H1 (cell line): Measurements from ENCODE around the gene CAVIN4.

Source experiments
- BACH1 ChIP-seq: IDR thresholded peaks from 2 replicates; pipeline ENCODE4 v1.6.1; 2012; ENCODE audit warnings: low read length, improper control_type of control experiment
- CBX8 ChIP-seq: fragments of 300-800, 300-1000 bp; sonication (generic); IDR thresholded peaks from 2 replicates; pipeline ENCODE4 v1.7.1; 2016; ENCODE audit warnings: low read depth, low read length, borderline replicate concordance
- EZH2 ChIP-seq: fragments of 200-600 bp; sonication (generic); IDR thresholded peaks from 2 replicates; pipeline ENCODE4 v1.7.1; 2012; ENCODE audit warnings: low read depth, mild to moderate bottlenecking, moderate library complexity, low read length, inconsistent platforms; ENCODE audit not compliant: severe bottlenecking
- GABPA ChIP-seq: IDR thresholded peaks from 2 replicates; pipeline ENCODE4 v1.6.1; 2011; ENCODE audit warnings: mild to moderate bottlenecking, low read length, moderate library complexity, borderline replicate concordance; ENCODE audit not compliant: insufficient read depth
- JUND ChIP-seq: IDR thresholded peaks from 2 replicates; pipeline ENCODE4 v1.6.1; 2011; ENCODE audit warnings: mild to moderate bottlenecking, improper control_type of control experiment, low read length
- MAFK ChIP-seq: IDR thresholded peaks from 2 replicates; pipeline ENCODE4 v1.6.1; 2012; ENCODE audit warnings: low read depth, mild to moderate bottlenecking, improper control_type of control experiment, low read length
- POLR2A ChIP-seq, 2 experiments: IDR thresholded peaks; 1 replicate in 1 of 2; 2 replicates in 1 of 2; pipeline ENCODE4 v1.6.1; 2011; ENCODE audit warnings: low read depth in 2 of 2, low read length in 2 of 2, mild to moderate bottlenecking in 2 of 2; ENCODE audit errors: control extremely low read depth in 1 of 2
- RAD21 ChIP-seq, 2 experiments: IDR thresholded peaks in 1 of 2; conservative IDR thresholded peaks in 1 of 2; 2 replicates each; pipeline ENCODE4 v1.6.1; 2011; ENCODE audit warnings: low read depth in 2 of 2, low read length in 2 of 2, improper control_type of control experiment in 1 of 2, inconsistent platforms in 1 of 2, mild to moderate bottlenecking in 1 of 2, moderate library complexity in 1 of 2
- RFX5 ChIP-seq: IDR thresholded peaks from 2 replicates; pipeline ENCODE4 v1.6.1; 2011; ENCODE audit warnings: low read depth, low read length, improper control_type of control experiment, borderline replicate concordance
- SP1 ChIP-seq: IDR thresholded peaks from 2 replicates; pipeline ENCODE4 v1.6.1; 2011; ENCODE audit warnings: low read depth, low read length
- TAF1 ChIP-seq: IDR thresholded peaks from 2 replicates; pipeline ENCODE4 v1.6.1; 2011; ENCODE audit warnings: mild to moderate bottlenecking, low read depth, low read length
- TF ChIP-seq, protein P1 (sequence below), 3 experiments: IDR thresholded peaks; 1 replicate in 2 of 3; 2 replicates in 1 of 3; pipeline versions ENCODE4 v1.5.1 to v1.6.1; 2011; ENCODE audit warnings: low read length in 3 of 3, mild to moderate bottlenecking in 3 of 3, inconsistent platforms in 2 of 3, low read depth in 1 of 3, moderate library complexity in 1 of 3; ENCODE audit not compliant: insufficient read depth in 1 of 3; ENCODE audit errors: control extremely low read depth in 1 of 3
- TF ChIP-seq, protein P2 (sequence below): IDR thresholded peaks from 2 replicates; pipeline ENCODE4 v1.6.1; 2012; ENCODE audit warnings: low read length, inconsistent platforms
- TF ChIP-seq, protein P3 (sequence below): IDR thresholded peaks from 2 replicates; pipeline ENCODE4 v1.6.1; 2012; ENCODE audit warnings: inconsistent platforms

DNA sequence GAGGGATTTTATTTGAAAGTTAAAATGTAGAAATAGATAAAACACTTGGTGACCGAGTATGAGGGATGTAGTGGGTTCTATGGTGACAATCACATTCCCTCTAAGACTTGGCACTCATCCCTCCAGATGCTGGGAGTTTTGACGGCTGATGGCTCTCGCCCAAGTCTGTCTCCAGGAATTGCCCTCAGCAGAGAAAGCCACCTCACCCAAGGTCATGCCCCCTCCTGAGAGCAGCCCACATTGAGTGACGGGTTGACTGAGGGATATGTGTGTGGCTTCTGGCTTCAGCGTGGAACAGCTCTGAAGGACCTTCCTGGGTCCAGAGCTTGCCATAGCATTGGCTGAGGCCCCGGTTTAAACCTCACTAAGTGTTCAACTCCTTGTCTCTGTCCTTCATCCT is 19.4 kb downstream of the CAVIN4 start:
- TF ChIP-seq, protein P1, sequence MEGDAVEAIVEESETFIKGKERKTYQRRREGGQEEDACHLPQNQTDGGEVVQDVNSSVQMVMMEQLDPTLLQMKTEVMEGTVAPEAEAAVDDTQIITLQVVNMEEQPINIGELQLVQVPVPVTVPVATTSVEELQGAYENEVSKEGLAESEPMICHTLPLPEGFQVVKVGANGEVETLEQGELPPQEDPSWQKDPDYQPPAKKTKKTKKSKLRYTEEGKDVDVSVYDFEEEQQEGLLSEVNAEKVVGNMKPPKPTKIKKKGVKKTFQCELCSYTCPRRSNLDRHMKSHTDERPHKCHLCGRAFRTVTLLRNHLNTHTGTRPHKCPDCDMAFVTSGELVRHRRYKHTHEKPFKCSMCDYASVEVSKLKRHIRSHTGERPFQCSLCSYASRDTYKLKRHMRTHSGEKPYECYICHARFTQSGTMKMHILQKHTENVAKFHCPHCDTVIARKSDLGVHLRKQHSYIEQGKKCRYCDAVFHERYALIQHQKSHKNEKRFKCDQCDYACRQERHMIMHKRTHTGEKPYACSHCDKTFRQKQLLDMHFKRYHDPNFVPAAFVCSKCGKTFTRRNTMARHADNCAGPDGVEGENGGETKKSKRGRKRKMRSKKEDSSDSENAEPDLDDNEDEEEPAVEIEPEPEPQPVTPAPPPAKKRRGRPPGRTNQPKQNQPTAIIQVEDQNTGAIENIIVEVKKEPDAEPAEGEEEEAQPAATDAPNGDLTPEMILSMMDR (IDR thresholded peaks at IDR 0.05; ENCODE audit: control extremely low read depth in 1 of 3, insufficient read depth in 1 of 3, low read depth in 1 of 3, low read length in 3 of 3) = no peak
- TF ChIP-seq MAFK = no peak
- no peak for TF ChIP-seq CBX8
- no peak for TF ChIP-seq POLR2A (IDR thresholded peaks at IDR 0.05; ENCODE audit: control extremely low read depth in 1 of 2, low read depth in 2 of 2, low read length in 2 of 2)
- no peak for TF ChIP-seq RFX5
- no peak for TF ChIP-seq TAF1
- TF ChIP-seq, protein P2, sequence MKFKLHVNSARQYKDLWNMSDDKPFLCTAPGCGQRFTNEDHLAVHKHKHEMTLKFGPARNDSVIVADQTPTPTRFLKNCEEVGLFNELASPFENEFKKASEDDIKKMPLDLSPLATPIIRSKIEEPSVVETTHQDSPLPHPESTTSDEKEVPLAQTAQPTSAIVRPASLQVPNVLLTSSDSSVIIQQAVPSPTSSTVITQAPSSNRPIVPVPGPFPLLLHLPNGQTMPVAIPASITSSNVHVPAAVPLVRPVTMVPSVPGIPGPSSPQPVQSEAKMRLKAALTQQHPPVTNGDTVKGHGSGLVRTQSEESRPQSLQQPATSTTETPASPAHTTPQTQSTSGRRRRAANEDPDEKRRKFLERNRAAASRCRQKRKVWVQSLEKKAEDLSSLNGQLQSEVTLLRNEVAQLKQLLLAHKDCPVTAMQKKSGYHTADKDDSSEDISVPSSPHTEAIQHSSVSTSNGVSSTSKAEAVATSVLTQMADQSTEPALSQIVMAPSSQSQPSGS = no peak
- TF ChIP-seq GABPA = no peak
- TF ChIP-seq, protein P3, sequence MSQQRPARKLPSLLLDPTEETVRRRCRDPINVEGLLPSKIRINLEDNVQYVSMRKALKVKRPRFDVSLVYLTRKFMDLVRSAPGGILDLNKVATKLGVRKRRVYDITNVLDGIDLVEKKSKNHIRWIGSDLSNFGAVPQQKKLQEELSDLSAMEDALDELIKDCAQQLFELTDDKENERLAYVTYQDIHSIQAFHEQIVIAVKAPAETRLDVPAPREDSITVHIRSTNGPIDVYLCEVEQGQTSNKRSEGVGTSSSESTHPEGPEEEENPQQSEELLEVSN = no peak
- TF ChIP-seq RAD21 (IDR thresholded peaks at IDR 0.05 in 1 of 2, conservative IDR thresholded peaks at IDR 0.05 in 1 of 2; ENCODE audit: low read depth in 2 of 2, low read length in 2 of 2) = no peak
- TF ChIP-seq SP1 = no peak
- no peak for TF ChIP-seq BACH1
- TF ChIP-seq EZH2 = no peak
- no peak for TF ChIP-seq JUND
